Putamen (tissue), 1 donor: ENCODE results near the gene DSCAM.
"Not testable (repeated sequence)": the region's sequence is repeated elsewhere in the genome, so short reads cannot be mapped to it uniquely, and the experiment has no call there.

Source experiments
- DNase-seq: peaks from one replicate; pipeline ENCODE4 v3.0.0-alpha.2; 2016; ENCODE audit warnings: low spot score

Gene DSCAM

GRCh38 chr21:40320718-40321117 lies 526.2 kb downstream of the DSCAM start:
- DNase-seq = not testable (repeated sequence)

DNA sequence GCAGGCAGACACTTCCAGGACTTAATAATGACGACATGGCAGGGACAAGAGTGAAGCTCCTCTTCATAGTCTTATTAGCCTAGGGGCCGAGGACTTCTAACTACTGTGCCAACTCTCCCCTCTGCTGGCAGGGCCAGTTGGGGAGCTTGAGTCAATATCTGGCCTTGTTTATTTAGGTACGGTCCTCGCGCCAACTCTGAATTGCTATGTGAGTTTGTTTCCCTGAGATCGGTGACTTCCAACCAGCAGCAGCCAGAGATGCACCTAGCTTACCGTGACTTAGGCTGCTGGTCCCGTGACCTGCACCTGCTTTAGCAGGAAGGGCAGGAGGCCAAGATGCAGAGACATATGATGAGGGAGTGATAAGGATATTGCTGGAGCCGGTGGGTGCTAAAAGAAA lies 528.6 kb downstream of the DSCAM start:
- no peak for DNase-seq

DNA sequence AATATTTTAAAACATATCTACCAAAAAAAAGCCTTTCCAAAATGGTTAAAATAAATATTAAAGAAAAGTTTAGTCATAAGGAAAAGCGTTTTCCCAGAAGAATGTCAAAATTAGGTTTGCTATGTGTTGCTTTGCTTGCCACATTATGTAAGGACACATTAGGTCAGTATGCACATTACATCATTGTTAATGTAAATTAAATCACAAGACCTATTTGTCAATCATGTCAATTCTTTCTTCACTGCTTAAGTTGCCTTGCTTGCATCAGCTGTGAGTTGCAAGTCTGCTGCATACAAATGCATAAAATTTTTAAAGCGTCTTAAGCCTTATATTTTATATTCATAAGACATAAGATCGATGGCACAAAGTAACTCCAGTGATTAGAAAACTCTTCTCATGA lies 530.9 kb downstream of the DSCAM start:
- no peak for DNase-seq

- DNase-seq = no peak
These were observed 531.3 kb downstream of the DSCAM start for GRCh38 chr21:40315626-40316025.

GRCh38 chr21:40313260-40313659 lies 533.7 kb downstream of the DSCAM start:
- DNase-seq = no peak

- no peak for DNase-seq
These were observed 546.7 kb downstream of the DSCAM start for GRCh38 chr21:40300300-40300699.

GRCh38 chr21:40299451-40299850 lies 547.5 kb downstream of the DSCAM start:
- DNase-seq = no peak

- no peak for DNase-seq
These were observed 552.6 kb downstream of the DSCAM start for GRCh38 chr21:40294345-40294744.

DNA sequence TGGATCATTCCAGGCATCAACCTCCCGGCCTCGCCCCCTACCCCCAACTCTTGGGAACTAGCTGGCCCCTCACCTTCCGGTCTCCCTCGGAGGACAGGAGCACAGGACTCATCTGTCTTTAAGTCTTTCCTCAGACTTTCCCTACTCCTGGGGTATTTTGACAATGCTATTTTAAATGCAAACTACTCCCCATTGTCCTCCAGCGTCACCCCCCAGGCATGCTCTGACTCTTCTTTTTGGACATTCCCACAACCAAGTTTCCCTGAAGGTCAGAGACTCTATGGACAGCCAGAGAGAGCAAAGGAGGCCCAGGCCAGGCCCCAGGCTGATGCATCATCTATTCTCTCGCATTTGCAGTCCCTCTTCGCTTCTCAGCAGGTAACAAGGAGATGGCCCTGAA lies 555.4 kb downstream of the DSCAM start:
- DNase-seq = no peak

- no peak for DNase-seq
These were observed 562.5 kb downstream of the DSCAM start for GRCh38 chr21:40284409-40284808.

- no peak for DNase-seq
These were observed 563.8 kb downstream of the DSCAM start for GRCh38 chr21:40282912-40283886.

DNA sequence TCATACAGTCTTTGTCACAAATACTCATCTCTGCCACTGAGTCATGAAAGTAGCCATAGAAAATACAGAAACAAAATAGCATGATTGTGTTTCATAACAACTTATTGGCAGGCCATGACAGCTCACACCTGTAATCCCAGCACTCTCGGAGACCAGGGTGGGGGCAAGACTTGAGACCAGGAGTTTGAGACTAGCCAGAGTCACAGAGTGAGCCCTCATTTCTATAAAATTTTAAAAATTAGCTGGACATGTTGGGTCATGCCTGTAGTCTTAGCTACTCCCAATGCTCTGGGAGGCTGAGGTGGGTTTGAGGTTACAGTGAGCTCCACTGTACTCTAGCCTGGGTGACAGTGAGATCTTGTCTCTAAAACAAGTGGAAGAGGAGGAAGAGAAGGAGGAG lies 568.6 kb downstream of the DSCAM start:
- no peak for DNase-seq

GRCh38 chr21:40276001-40276400 lies 571.0 kb downstream of the DSCAM start:
- no peak for DNase-seq

DNA sequence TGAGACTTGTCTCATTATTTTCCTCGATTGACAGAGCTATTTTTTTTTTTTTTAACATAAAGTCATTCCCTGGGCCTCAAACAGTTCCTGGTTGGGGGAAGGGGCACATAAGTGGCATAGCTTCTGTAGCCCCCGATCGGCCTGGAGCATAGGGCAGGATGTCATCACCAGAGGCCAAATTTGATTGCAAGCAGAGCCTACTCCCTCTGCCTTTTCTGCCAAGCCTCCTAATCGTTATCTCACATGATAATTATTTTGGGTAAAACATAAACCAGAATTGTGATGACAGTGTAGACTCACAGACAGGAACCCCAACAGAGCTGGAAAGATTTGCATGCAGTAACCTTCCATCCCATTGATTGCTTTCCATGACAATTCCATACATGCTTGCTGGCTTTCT lies 574.9 kb downstream of the DSCAM start:
- no peak for DNase-seq

DNA sequence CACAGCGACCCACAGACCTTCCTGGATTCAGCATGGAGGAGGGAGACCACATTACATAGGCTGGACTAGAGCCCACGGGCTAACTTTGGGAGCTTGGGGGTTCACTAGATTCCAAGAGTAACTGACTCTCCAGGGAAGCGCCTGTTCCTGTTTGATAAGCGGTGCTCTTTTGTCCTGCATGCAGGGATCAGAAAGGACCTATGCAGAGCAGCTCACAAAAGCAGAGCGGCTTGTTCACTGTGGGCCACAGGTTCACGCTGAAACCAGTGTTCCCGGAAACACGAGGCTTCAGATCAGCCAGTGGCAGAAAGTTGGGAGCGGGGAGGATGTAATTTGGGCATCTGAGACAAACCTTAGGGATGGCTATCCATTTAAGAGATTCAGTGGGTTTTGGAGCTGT lies 575.8 kb downstream of the DSCAM start:
- DNase-seq = no peak

DNA sequence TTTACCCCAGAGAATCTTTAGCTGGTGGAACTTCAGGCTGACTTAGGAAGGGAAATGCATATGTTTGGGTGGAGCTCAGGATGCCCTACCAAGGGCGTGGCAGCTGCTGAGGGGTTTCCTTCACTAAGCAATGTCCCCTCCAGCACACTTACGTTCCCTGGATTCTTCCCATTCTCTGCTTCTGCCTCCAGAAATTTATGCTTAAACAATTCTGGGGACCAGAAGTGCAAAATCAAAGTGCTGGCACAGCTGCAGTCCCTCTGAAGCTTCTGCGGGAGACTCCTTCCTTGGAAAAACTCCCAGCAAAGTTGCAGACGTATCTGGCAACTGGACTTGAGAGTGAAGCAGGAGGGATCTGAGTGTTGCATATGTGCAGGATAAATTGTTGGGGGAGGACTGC lies 576.9 kb downstream of the DSCAM start:
- DNase-seq = no peak

GRCh38 chr21:40269239-40269638 lies 577.7 kb downstream of the DSCAM start:
- no peak for DNase-seq

- DNase-seq = not testable (repeated sequence)
These were observed 588.5 kb downstream of the DSCAM start for GRCh38 chr21:40258456-40258855.

GRCh38 chr21:40257342-40257741 lies 589.6 kb downstream of the DSCAM start:
- no peak for DNase-seq

DNA sequence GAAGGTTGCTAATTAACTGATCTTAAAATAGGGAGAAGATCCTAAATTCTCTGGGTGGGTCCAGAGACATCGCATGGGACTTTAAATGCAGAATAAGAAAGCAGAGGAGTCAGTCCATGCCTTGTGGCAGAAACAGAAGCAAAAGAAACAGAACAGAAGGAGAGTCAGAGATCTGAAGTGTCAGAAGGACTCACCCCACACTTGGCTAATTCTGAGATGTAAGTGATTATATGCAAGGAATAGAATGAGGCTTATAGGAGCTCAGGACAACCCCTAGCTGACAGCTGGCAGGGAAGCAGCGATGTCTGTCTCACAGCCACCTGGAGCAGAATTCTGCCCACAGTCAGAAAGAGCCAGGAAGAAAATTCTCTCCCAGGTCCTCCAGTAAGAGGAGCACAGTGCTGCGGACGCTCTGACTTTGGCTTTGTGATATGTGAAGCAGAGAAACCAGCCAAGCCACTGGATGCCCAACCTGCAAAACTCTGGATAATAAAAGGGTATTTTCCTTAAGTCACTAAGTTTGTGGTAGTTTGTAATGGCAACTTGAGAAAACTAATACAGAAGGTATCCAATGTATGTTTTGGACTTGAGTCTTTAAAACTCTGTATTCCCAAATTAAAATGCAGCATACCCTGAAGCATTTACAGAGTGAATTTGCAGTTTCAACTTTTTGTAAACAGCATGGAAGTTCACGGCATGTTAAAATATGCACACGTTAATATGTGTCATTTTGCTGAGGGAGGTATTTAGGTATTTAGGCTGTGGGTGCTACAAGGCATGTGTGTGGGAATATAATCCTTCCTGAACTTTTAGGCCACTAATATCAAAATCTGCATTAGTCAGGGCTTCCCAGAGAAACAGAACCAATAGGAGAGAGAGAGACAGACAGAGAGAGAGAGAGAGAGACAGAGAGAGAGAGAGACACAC lies 591.2 kb downstream of the DSCAM start:
- no peak for DNase-seq

DNA sequence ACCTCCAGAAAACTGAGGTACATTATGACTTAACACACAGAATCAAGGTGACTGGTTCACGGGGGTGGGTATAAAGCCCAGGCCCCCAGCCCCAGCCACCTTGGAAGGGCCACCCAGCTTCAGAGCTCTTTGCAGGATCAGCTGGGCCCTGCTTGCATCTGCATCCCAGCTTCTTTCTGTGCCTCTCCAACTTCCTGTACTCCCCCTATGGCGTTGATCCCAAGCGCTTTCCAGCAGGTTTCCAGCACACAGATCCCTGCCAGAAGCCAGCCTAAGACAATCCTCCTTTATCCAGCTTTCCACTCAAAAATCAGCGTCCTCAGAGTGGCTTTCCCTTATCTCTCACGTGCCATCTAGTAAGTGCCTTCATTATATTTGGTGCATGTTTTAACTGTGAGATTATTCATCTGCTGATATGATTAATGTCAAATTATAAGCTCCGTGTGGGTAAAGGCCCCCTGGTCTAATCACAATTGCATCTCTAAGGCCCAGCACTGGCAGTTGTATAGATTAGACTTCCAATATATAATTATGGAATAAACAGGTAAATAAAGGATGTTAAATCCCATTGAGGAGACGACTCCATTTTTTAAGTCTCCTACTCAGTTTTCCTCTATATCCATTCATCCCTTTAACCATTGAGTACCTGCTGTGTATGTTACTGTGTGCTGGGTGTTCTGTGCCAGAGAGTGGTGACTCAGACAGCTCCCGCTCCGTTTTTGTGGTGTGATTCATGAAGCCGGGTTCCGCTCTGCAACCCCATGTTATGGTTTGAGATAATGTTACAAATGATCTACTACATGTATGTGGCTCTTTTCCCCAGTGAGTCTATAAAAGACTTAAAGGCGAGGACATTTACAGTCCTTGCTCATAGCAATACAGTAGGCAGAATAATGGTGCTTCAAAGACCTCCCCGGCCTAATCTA lies 592.2 kb downstream of the DSCAM start:
- DNase-seq = no peak

GRCh38 chr21:40253112-40253511 lies 593.8 kb downstream of the DSCAM start:
- DNase-seq = no peak
